ENCODE measurements around the gene KIAA0825. TPM values are rescaled to one million over a fixed set of nuclear protein-coding genes. Genes with fewer than 3 reads are reported as not detected.

The KIAA0825 gene
- total and polyA plus RNA-seq, 2 of the 8 experiments (the other 6 are each of a cell fraction or from before 2014, with no cell fraction given): 0.60 to 1.0 TPM

DNA sequence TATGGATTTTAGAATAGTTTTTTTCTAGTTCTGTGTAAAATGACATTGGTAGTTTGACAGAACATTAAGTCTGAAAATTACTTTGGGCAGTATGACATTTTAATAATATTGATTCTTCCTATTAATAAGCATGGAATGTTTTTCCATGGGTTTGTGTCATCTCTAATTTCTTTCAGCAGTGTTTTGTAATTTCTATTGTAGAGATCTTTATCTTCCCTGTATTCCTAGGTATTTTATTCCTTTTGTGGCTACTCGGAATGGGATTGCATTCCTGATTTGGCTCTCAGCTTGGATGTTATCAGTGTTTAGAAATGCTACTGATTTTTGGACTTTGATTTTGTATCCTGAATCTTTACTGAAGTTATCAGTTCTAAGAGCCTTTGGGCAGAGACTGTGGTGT, 420.4 kb downstream of the KIAA0825 start:
- H3K23me2 ChIP-seq (ENCODE audit: low read depth, low read length): no peaks in the 10 kb centered on the region
- no peak overlapping the region for H3K27ac ChIP-seq (ENCODE audit: low read depth, low read length)
- no peak for FAIRE-seq
- H3K4me3 ChIP-seq (ENCODE audit: extremely low read depth in 1 of 4, insufficient read depth in 2 of 4, low read depth in 3 of 4, low read length in 4 of 4): no peak overlapping the region
- no peak overlapping the region for H4K91ac ChIP-seq (replicated peaks; ENCODE audit: insufficient read length, low read length)
- H3K23ac ChIP-seq (ENCODE audit: insufficient read length): no peak overlapping the region
- peaks cover 4 to 5% of the 10 kb centered on the region in 2 experiments for H4K20me1 ChIP-seq (replicated peaks in 1 of 2; ENCODE audit: control insufficient read depth in 1 of 2, insufficient read depth in 2 of 2, low read length in 2 of 2)
- H2BK12ac ChIP-seq (ENCODE audit: low read depth, low read length): no peak overlapping the region
- H3K4ac ChIP-seq (replicated peaks; ENCODE audit: insufficient read length, low read depth, low read length): no peak overlapping the region
- H3K18ac ChIP-seq (ENCODE audit: extremely low read depth, low read length): no peak overlapping the region
- no peak overlapping the region for H4K8ac ChIP-seq (ENCODE audit: extremely low read depth, insufficient read depth, low read length)
- peaks cover 0 to 2% of the 10 kb centered on the region in 2 experiments; a peak in 1 of 4 replicates for H3K79me2 ChIP-seq (ENCODE audit: control insufficient read depth in 1 of 2, insufficient read depth in 2 of 2, low read length in 2 of 2)
- no peaks in the 10 kb centered on the region; a peak in 1 of 8 replicates for H3K36me3 ChIP-seq (ENCODE audit: control insufficient read depth in 2 of 4, insufficient read depth in 4 of 4, low read length in 3 of 4)
- H3K9ac ChIP-seq (replicated peaks in 1 of 4; ENCODE audit: extremely low read depth in 1 of 4, low read depth in 3 of 4, low read length in 3 of 4): no peak overlapping the region
- H3K79me1 ChIP-seq (ENCODE audit: low read depth, low read length): peaks cover 10% of the 10 kb centered on the region
- DNase-seq (ENCODE audit: low read depth in 1 of 2, low spot score in 2 of 2): no peak
- ChIA-PET CTCF (ENCODE audit: partially characterized antibody) (no interaction called here), POLR2A (ENCODE audit: partially characterized antibody) (no interaction called here)
- H2BK20ac ChIP-seq (ENCODE audit: low read length): no peak overlapping the region
- no peaks in the 10 kb centered on the region for H3K27me3 ChIP-seq (replicated peaks in 1 of 4; ENCODE audit: control insufficient read depth in 3 of 4, extremely low read depth in 1 of 4, insufficient read depth in 3 of 4, low read length in 3 of 4)
- H4K5ac ChIP-seq (ENCODE audit: insufficient read length, low read depth, low read length): no peak overlapping the region
- no peak overlapping the region for H3K4me2 ChIP-seq (ENCODE audit: insufficient read depth in 1 of 2, low read depth in 2 of 2, low read length in 2 of 2)
- no peak overlapping the region for H2BK120ac ChIP-seq (replicated peaks; ENCODE audit: low read depth, low read length)
- H2AK5ac ChIP-seq (ENCODE audit: low read depth, low read length): no peak overlapping the region
- H2BK15ac ChIP-seq (ENCODE audit: low read length): no peak overlapping the region
- H2BK5ac ChIP-seq (ENCODE audit: low read depth, low read length): no peak overlapping the region
- H3K14ac ChIP-seq (ENCODE audit: insufficient read length): no peak overlapping the region
- H3K9me3 ChIP-seq (ENCODE audit: insufficient read depth in 2 of 2, low read depth in 1 of 2, low read length in 1 of 2): no peaks in the 10 kb centered on the region
- WGBS, 2 experiments (ENCODE audit: extremely low coverage in 1 of 2, insufficient coverage in 1 of 2, insufficient read length in 1 of 2, insufficient replicate concordance in 2 of 2, low coverage in 1 of 2, low lambda C conversion rate in 2 of 2, missing lambda C conversion rate in 1 of 2): 91% methylated on average over 1 of the region's 1 CpG; no CpG with 5 or more reads in 1 of the 2 experiments
- H3K56ac ChIP-seq (replicated peaks; ENCODE audit: insufficient read length, low read depth, low read length): no peak overlapping the region
- H2AFZ ChIP-seq (ENCODE audit: low read length): no peak overlapping the region
- peaks cover 2 to 11% (median 6%) of the 10 kb centered on the region in 4 experiments; a peak in 5 of 7 replicates for H3K4me1 ChIP-seq (replicated peaks in 1 of 4; ENCODE audit: control insufficient read depth in 3 of 4, insufficient read depth in 4 of 4, low read length in 3 of 4)
- no peak for TF ChIP-seq BCL11A (IDR thresholded peaks at IDR 0.05; ENCODE audit: low read depth in 2 of 2, low read length in 2 of 2)
- TF ChIP-seq CTBP2 (IDR thresholded peaks at IDR 0.05; ENCODE audit: borderline replicate concordance, insufficient read depth, insufficient read length, low read length): no peak
- no peak for TF ChIP-seq POU5F1 (IDR thresholded peaks at IDR 0.05; ENCODE audit: low read depth, low read length)
- TF ChIP-seq PHF8 (conservative IDR thresholded peaks at IDR 0.05; ENCODE audit: low read depth, low read length): no peak
- no peak for TF ChIP-seq KDM5A (IDR thresholded peaks at IDR 0.05; ENCODE audit: low read length)
- TF ChIP-seq RXRA (IDR thresholded peaks at IDR 0.05; ENCODE audit: insufficient read depth, low read depth, low read length): no peak
- no peak for TF ChIP-seq KDM1A (IDR thresholded peaks at IDR 0.05; ENCODE audit: borderline replicate concordance, low read length)
- TF ChIP-seq KDM4A (IDR thresholded peaks at IDR 0.05; ENCODE audit: low read depth, low read length, severe bottlenecking): no peak
- no peak for TF ChIP-seq JUN (IDR thresholded peaks at IDR 0.05; ENCODE audit: low read depth, low read length)
- TF ChIP-seq, protein P1, sequence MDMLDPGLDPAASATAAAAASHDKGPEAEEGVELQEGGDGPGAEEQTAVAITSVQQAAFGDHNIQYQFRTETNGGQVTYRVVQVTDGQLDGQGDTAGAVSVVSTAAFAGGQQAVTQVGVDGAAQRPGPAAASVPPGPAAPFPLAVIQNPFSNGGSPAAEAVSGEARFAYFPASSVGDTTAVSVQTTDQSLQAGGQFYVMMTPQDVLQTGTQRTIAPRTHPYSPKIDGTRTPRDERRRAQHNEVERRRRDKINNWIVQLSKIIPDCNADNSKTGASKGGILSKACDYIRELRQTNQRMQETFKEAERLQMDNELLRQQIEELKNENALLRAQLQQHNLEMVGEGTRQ (IDR thresholded peaks at IDR 0.05; ENCODE audit: low read length): no peak
- no peak for TF ChIP-seq SUZ12 (IDR thresholded peaks at IDR 0.05; ENCODE audit: low read length)
- no peak for TF ChIP-seq EGR1 (IDR thresholded peaks at IDR 0.05; ENCODE audit: borderline replicate concordance, low read depth, low read length)
- no peak for TF ChIP-seq SAP30 (IDR thresholded peaks at IDR 0.05; ENCODE audit: insufficient read depth, insufficient replicate concordance, low read length)
